H1 (cell line): Measurements from ENCODE around the gene ZNRF3. TPM values are rescaled to one million over a fixed set of nuclear protein-coding genes. Genes with fewer than 3 reads are reported as not detected.

ENCODE experiments used
- CTCF ChIA-PET: fragments of 300-600 bp; sonication (Branson Sonifier 250); formaldehyde crosslinking; loops from one replicate; lab custom pipeline; 2021; ENCODE audit not compliant: partially characterized antibody; lab: Charles Lee
- POLR2A ChIA-PET: fragments of 300-600 bp; sonication (Branson Sonifier 250); formaldehyde crosslinking; loops from one replicate; lab custom pipeline; 2021; ENCODE audit warnings: inconsistent platforms; ENCODE audit not compliant: partially characterized antibody; lab: Charles Lee
- DNase-seq, 2 experiments: peaks; one replicate each; pipeline versions ENCODE4 v3.0.0 to v3.0.0-alpha.2; 2010 to 2022; ENCODE audit warnings: low spot score in 2 of 2, low read depth in 1 of 2, mixed read lengths in 1 of 2
- FAIRE-seq: peaks from 2 replicates; lab custom pipeline; 2011; peaks lifted over from hg19 to GRCh38; lab: Jason Lieb, UNC
- H2AFZ ChIP-seq: 2 replicates; pipeline ENCODE4 v1.8.1; 2012; ENCODE audit warnings: low read length, inconsistent platforms
- H2AK5ac ChIP-seq: 2 replicates; pipeline ENCODE4 v1.6.1; 2013; ENCODE audit warnings: low read depth, low read length
- H2BK120ac ChIP-seq: replicated peaks from 2 replicates; pipeline ENCODE3; 2013; ENCODE audit warnings: low read depth, low read length, inconsistent platforms
- H2BK12ac ChIP-seq: 2 replicates; pipeline ENCODE4 v1.6.1; 2013; ENCODE audit warnings: low read depth, low read length
- H2BK15ac ChIP-seq: 2 replicates; pipeline ENCODE4 v1.6.1; 2013; ENCODE audit warnings: low read length
- H2BK20ac ChIP-seq: 2 replicates; pipeline ENCODE4 v1.6.1; 2013; ENCODE audit warnings: low read length
- H2BK5ac ChIP-seq: 2 replicates; pipeline ENCODE4 v1.6.1; 2013; ENCODE audit warnings: low read depth, low read length
- H3K14ac ChIP-seq: 2 replicates; pipeline ENCODE4 v1.6.1; 2013; ENCODE audit warnings: inconsistent platforms; ENCODE audit not compliant: insufficient read length
- H3K18ac ChIP-seq: 2 replicates; pipeline ENCODE4 v1.6.1; 2013; ENCODE audit warnings: low read length; ENCODE audit errors: extremely low read depth
- H3K23ac ChIP-seq: 2 replicates; pipeline ENCODE4 v1.6.1; 2013; ENCODE audit warnings: inconsistent platforms; ENCODE audit not compliant: insufficient read length
- H3K23me2 ChIP-seq: 2 replicates; pipeline ENCODE4 v1.6.1; 2013; ENCODE audit warnings: low read depth, low read length
- H3K27ac ChIP-seq: 2 replicates; pipeline ENCODE4 v1.6.1; 2011; ENCODE audit warnings: low read depth, low read length, inconsistent platforms
- H3K27me3 ChIP-seq, 4 experiments: replicated peaks in 1 of 4; 1 replicate in 1 of 4; 2 replicates in 3 of 4; pipeline versions ENCODE4 v1.6.1 to v1.8.1; 2011 to 2013; ENCODE audit warnings: low read length in 3 of 4, mild to moderate bottlenecking in 3 of 4, inconsistent platforms in 2 of 4, mixed read lengths in 2 of 4, moderate library complexity in 1 of 4; ENCODE audit not compliant: control insufficient read depth in 3 of 4, insufficient read depth in 3 of 4; ENCODE audit errors: extremely low read depth in 1 of 4
- H3K36me3 ChIP-seq, 4 experiments: 2 replicates each; pipeline versions ENCODE4 v1.6.1 to v1.8.1; 2011 to 2013; ENCODE audit warnings: mild to moderate bottlenecking in 4 of 4, low read length in 3 of 4, moderate library complexity in 2 of 4, control low read depth in 1 of 4, inconsistent platforms in 1 of 4; ENCODE audit not compliant: insufficient read depth in 4 of 4, control insufficient read depth in 2 of 4
- H3K4ac ChIP-seq: replicated peaks from 2 replicates; pipeline ENCODE3; 2013; ENCODE audit warnings: low read length, low read depth, mixed read lengths, inconsistent platforms; ENCODE audit not compliant: insufficient read length
- H3K4me1 ChIP-seq, 4 experiments: replicated peaks in 1 of 4; 1 replicate in 1 of 4; 2 replicates in 3 of 4; pipeline versions ENCODE4 v1.6.1 to v1.8.1; 2011 to 2013; ENCODE audit warnings: low read length in 3 of 4, inconsistent platforms in 2 of 4, mixed read lengths in 1 of 4; ENCODE audit not compliant: insufficient read depth in 4 of 4, control insufficient read depth in 3 of 4
- H3K4me2 ChIP-seq, 2 experiments: 2 replicates each; pipeline versions ENCODE4 v1.6.1 to v1.8.1; 2011 to 2013; ENCODE audit warnings: low read depth in 2 of 2, low read length in 2 of 2, control low read depth in 1 of 2, inconsistent platforms in 1 of 2, mild to moderate bottlenecking in 1 of 2; ENCODE audit not compliant: insufficient read depth in 1 of 2
- H3K4me3 ChIP-seq, 4 experiments: fragments of 200-600, 300-600 bp in 1 of 4; sonication (generic), shearing (Covaris generic), sonication (Bioruptor Twin) in 1 of 4; 2 replicates each; pipeline versions ENCODE4 v1.5.1 to v1.8.1; 2011 to 2016; ENCODE audit warnings: low read length in 4 of 4, low read depth in 3 of 4, control low read depth in 2 of 4, inconsistent platforms in 2 of 4, mild to moderate bottlenecking in 2 of 4, mixed read lengths in 1 of 4, moderate library complexity in 1 of 4; ENCODE audit not compliant: insufficient read depth in 2 of 4; ENCODE audit errors: extremely low read depth in 1 of 4
- H3K56ac ChIP-seq: replicated peaks from 2 replicates; pipeline ENCODE3; 2013; ENCODE audit warnings: low read depth, mild to moderate bottlenecking, mixed read lengths, low read length, inconsistent platforms; ENCODE audit not compliant: insufficient read length
- H3K79me1 ChIP-seq: 2 replicates; pipeline ENCODE4 v1.6.1; 2013; ENCODE audit warnings: low read depth, low read length, control low read depth
- H3K79me2 ChIP-seq, 2 experiments: 2 replicates each; pipeline versions ENCODE4 v1.6.1 to v1.8.1; 2012 to 2013; ENCODE audit warnings: low read length in 2 of 2, mild to moderate bottlenecking in 2 of 2, inconsistent platforms in 1 of 2; ENCODE audit not compliant: insufficient read depth in 2 of 2, control insufficient read depth in 1 of 2
- H3K9ac ChIP-seq, 4 experiments: replicated peaks in 1 of 4; 1 replicate in 1 of 4; 2 replicates in 3 of 4; pipeline versions ENCODE4 v1.6.1 to v1.8.1; 2011 to 2013; ENCODE audit warnings: low read depth in 3 of 4, low read length in 3 of 4, control low read depth in 2 of 4, mild to moderate bottlenecking in 2 of 4, moderate library complexity in 2 of 4, inconsistent platforms in 1 of 4; ENCODE audit errors: extremely low read depth in 1 of 4
- H3K9me3 ChIP-seq, 2 experiments: 2 replicates each; pipeline versions ENCODE4 v1.6.1 to v1.8.1; 2012 to 2013; ENCODE audit warnings: mild to moderate bottlenecking in 2 of 2, moderate library complexity in 2 of 2, control low read depth in 1 of 2, inconsistent platforms in 1 of 2, low read depth in 1 of 2, low read length in 1 of 2, mixed read lengths in 1 of 2; ENCODE audit not compliant: insufficient read depth in 2 of 2
- H4K20me1 ChIP-seq, 2 experiments: replicated peaks in 1 of 2; 2 replicates each; pipeline versions ENCODE3 to v1.8.1; 2011 to 2013; ENCODE audit warnings: inconsistent platforms in 2 of 2, low read length in 2 of 2, mild to moderate bottlenecking in 1 of 2; ENCODE audit not compliant: insufficient read depth in 2 of 2, control insufficient read depth in 1 of 2
- H4K5ac ChIP-seq: 2 replicates; pipeline ENCODE4 v1.6.1; 2013; ENCODE audit warnings: low read length, low read depth, mixed read lengths, inconsistent platforms; ENCODE audit not compliant: insufficient read length
- H4K8ac ChIP-seq: 2 replicates; pipeline ENCODE4 v1.8.0; 2013; ENCODE audit warnings: mild to moderate bottlenecking, moderate library complexity, low read length, inconsistent platforms; ENCODE audit not compliant: insufficient read depth; ENCODE audit errors: extremely low read depth
- H4K91ac ChIP-seq: replicated peaks from 2 replicates; pipeline ENCODE3; 2013; ENCODE audit warnings: low read length, mixed read lengths, inconsistent platforms; ENCODE audit not compliant: insufficient read length
- BRCA1 ChIP-seq: IDR thresholded peaks from 2 replicates; pipeline ENCODE4 v1.6.1; 2012; ENCODE audit warnings: low read depth, low read length, improper control_type of control experiment
- CBX8 ChIP-seq: fragments of 300-800, 300-1000 bp; sonication (generic); IDR thresholded peaks from 2 replicates; pipeline ENCODE4 v1.7.1; 2016; ENCODE audit warnings: low read depth, low read length, borderline replicate concordance
- CREB1 ChIP-seq: IDR thresholded peaks from 2 replicates; pipeline ENCODE4 v1.6.1; 2012; ENCODE audit warnings: inconsistent platforms
- E2F6 ChIP-seq: IDR thresholded peaks from 2 replicates; pipeline ENCODE4 v1.6.1; 2012; ENCODE audit warnings: inconsistent platforms
- RBBP5 ChIP-seq: IDR thresholded peaks from 2 replicates; pipeline ENCODE4 v1.7.1; 2012; ENCODE audit warnings: low read depth, mild to moderate bottlenecking, inconsistent platforms, low read length, moderate library complexity, borderline replicate concordance
- WGBS, 2 experiments: shearing (Covaris generic) in 1 of 2; methylation state at CpG; one replicate each; pipeline versions ENCODE4 v1.1.6 to v1.1.7; 2013 to 2015; ENCODE audit warnings: low lambda C conversion rate in 2 of 2, mixed read lengths in 2 of 2, inconsistent platforms in 1 of 2, low coverage in 1 of 2, missing lambda C conversion rate in 1 of 2; ENCODE audit not compliant: insufficient replicate concordance in 2 of 2, insufficient coverage in 1 of 2, insufficient read length in 1 of 2; ENCODE audit errors: extremely low coverage in 1 of 2, missing lambda C conversion rate in 1 of 2; 5-methylcytosine and 5-hydroxymethylcytosine counted together
- polyA plus RNA-seq, 7 experiments: library from polyadenylated mRNA; depleted of rRNA in 3 of 7; stranded (reverse) in 5 of 7; unstranded in 2 of 7; fragments of >200 nt in 5 of 7; fragments of 200-250 nt in 2 of 7; gene quantifications; 1 replicate in 5 of 7; 2 replicates in 1 of 7; 4 replicates in 1 of 7; pipeline versions ENCODE4 v1.2.1 to v1.2.3, GENCODE V29; 2011 to 2013; ENCODE audit warnings: missing spikeins in 2 of 7, mixed read lengths in 2 of 7
- total RNA-seq: library from RNA; stranded (reverse); fragmentation: NEBNext Ultra II Directional; extraction: Animal tissue kit (Norgen Biotek cat#: 25700); gene quantifications from 2 replicates; pipeline ENCODE4 v1.2.1, GENCODE V29; 2021

ZNRF3 gene
- total and polyA plus RNA-seq, 2 of the 8 experiments (the other 6 are each of a cell fraction or from before 2014, with no cell fraction given) = 14.1 to 21.7 TPM

GRCh38 chr22:28909375-28909774 is 26.0 kb downstream of the ZNRF3 start:
- no peak for FAIRE-seq
- Histone ChIP-seq H4K5ac (no peak overlapping the region), H3K36me3 (no peaks in the 10 kb centered on the region), H3K79me2 (peaks cover 16 to 94% of the 10 kb centered on the region in 2 experiments), H2BK15ac (no peak overlapping the region), H2AK5ac (no peak overlapping the region), H3K79me1 (peaks cover 19% of the 10 kb centered on the region), H3K56ac (no peak overlapping the region), H4K8ac (no peak overlapping the region), H2BK5ac (no peak overlapping the region), H3K27ac (no peak overlapping the region), H3K18ac (no peak overlapping the region), H2BK120ac (no peak overlapping the region), H3K9me3 (no peaks in the 10 kb centered on the region), H4K91ac (no peak overlapping the region), H2BK20ac (no peak overlapping the region), H4K20me1 (peaks cover 7 to 16% of the 10 kb centered on the region in 2 experiments), H3K27me3 (no peaks in the 10 kb centered on the region), H3K9ac (no peak overlapping the region), H3K23ac (no peak overlapping the region), H2BK12ac (no peak overlapping the region), H3K23me2 (0 out of 2 replicates have a peak, but pooled peaks cover 3% of the 10 kb centered on the region), H3K14ac (no peak overlapping the region), H3K4me2 (no peak overlapping the region), H3K4me3 (no peak overlapping the region), H3K4me1 (peaks cover 0 to 9% (median 0%) of the 10 kb centered on the region in 4 experiments; a peak in 2 of 7 replicates), H2AFZ (no peak overlapping the region), H3K4ac (no peak overlapping the region)
- WGBS, 2 experiments = 91% methylated on average over 4 of the region's 5 CpGs; no CpG with 5 or more reads in 1 of the 2 experiments
- POLR2A ChIA-PET = interaction anchor here (0.9 to 1.9 kb wide), 2 partner anchors 9 to 12 kb away, joined by 3 to 10 read pairs; no protein-coding TSS in a partner anchor
- DNase-seq = no peak
- TF ChIP-seq E2F6 = no peak
- TF ChIP-seq CBX8 = no peak
- no peak for TF ChIP-seq RBBP5
- TF ChIP-seq CREB1 = no peak
- no peak for TF ChIP-seq BRCA1
- CTCF ChIA-PET = interaction anchor here (0.6 to 2.6 kb wide), 6 partner anchors 9 to 131 kb away, joined by 3 to 9 read pairs (median 5); no protein-coding TSS in a partner anchor
